Urothelium cell line (cell line): ENCODE results near the gene HELZ.
"Not testable (repeated sequence)": the region's sequence is repeated elsewhere in the genome, so short reads cannot be mapped to it uniquely, and the experiment has no call there.

Experiments
- DNase-seq: peaks from one replicate; pipeline ENCODE4 v3.0.0; 2011; ENCODE audit warnings: low spot score, mixed read lengths
- FAIRE-seq: peaks from 2 replicates; lab custom pipeline; 2011; peaks lifted over from hg19 to GRCh38; lab: Jason Lieb, UNC

HELZ gene

GRCh38 chr17:67054011-67054591 is 190.9 kb downstream of the HELZ start:
- DNase-seq (no peak), FAIRE-seq (no peak)

- DNase-seq (no peak), FAIRE-seq (peak; percentile 5)
Observed at GRCh38 chr17:67053438-67054000, 191.5 kb downstream of the HELZ start.

GRCh38 chr17:67052720-67053437 is 192.1 kb downstream of the HELZ start:
- DNase-seq (no peak), FAIRE-seq (no peak)

- DNase-seq (no peak), FAIRE-seq (no peak)
Observed at GRCh38 chr17:67051837-67052236, 193.2 kb downstream of the HELZ start.

GRCh38 chr17:67051155-67051538 is 193.8 kb downstream of the HELZ start:
- DNase-seq: no peak
- FAIRE-seq: no peak

GRCh38 chr17:67050471-67051154 is 194.4 kb downstream of the HELZ start:
- FAIRE-seq (no peak), DNase-seq (no peak)

GRCh38 chr17:67050066-67050465 is 194.9 kb downstream of the HELZ start:
- DNase-seq (no peak), FAIRE-seq (no peak)

- DNase-seq: no peak
- FAIRE-seq: no peak
Observed at GRCh38 chr17:67049025-67049739, 195.8 kb downstream of the HELZ start.

GRCh38 chr17:67047382-67047781 is 197.6 kb downstream of the HELZ start:
- DNase-seq: no peak
- FAIRE-seq: no peak

- no peak for FAIRE-seq
- no peak for DNase-seq
Observed at GRCh38 chr17:67046398-67046797, 198.6 kb downstream of the HELZ start.

GRCh38 chr17:67044940-67045339 is 200.1 kb downstream of the HELZ start:
- DNase-seq (no peak), FAIRE-seq (no peak)

- FAIRE-seq: no peak
- no peak for DNase-seq
Observed at GRCh38 chr17:67044016-67044772, 200.8 kb downstream of the HELZ start, which contains the start of gene CACNG1. Gene CACNG1 (plus strand): TSS chr17:67044554. CDS start chr17:67044661, 107 bp downstream.

- DNase-seq: no peak
- FAIRE-seq: no peak
Observed at GRCh38 chr17:67043283-67043682, 201.7 kb downstream of the HELZ start.

- DNase-seq (no peak), FAIRE-seq (peak; percentile 17)
Observed at GRCh38 chr17:67041941-67042899, 202.8 kb downstream of the HELZ start.

- DNase-seq (no peak), FAIRE-seq (no peak)
Observed at GRCh38 chr17:67041531-67041930, 203.5 kb downstream of the HELZ start.

GRCh38 chr17:67041119-67041518 is 203.9 kb downstream of the HELZ start:
- DNase-seq: not testable (repeated sequence)
- FAIRE-seq: peak; percentile 42

- no peak for FAIRE-seq
- no peak for DNase-seq
Observed at GRCh38 chr17:67040652-67041051, 204.3 kb downstream of the HELZ start.

- no peak for DNase-seq
- FAIRE-seq: no peak
Observed at GRCh38 chr17:67038861-67039365, 206.1 kb downstream of the HELZ start.
